ENCODE data around the gene IGSF9.

The IGSF9 gene

DNA sequence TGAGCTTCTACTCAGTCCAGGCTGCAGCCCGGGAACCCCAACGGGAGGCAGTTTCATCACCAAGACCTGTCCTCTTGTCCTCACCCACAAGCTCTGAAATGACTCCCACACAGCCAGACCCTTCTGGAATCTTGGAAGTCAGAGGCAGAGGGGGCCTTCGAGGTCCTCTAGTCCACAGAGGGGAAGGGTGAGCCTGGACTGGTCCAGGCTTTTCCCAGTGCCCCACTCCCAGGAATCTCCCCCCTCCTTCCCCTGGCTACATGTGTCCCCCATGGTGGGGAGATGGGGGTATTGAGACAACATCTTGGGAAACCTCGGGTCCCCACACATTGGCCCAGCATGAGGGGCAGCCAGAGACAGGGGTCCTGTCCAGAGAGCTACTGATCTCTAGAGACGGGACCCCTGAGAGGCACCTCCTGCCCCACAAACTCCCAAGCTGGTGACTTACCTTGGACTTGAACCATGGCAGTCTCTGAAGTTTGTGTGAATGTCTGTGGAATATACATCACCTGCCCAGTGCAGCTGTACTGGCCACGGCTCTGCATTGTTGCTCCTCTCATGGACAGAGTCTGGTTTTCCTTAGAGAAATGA is 28.0 kb upstream of the IGSF9 start:
- no peak for DNase-seq

DNA sequence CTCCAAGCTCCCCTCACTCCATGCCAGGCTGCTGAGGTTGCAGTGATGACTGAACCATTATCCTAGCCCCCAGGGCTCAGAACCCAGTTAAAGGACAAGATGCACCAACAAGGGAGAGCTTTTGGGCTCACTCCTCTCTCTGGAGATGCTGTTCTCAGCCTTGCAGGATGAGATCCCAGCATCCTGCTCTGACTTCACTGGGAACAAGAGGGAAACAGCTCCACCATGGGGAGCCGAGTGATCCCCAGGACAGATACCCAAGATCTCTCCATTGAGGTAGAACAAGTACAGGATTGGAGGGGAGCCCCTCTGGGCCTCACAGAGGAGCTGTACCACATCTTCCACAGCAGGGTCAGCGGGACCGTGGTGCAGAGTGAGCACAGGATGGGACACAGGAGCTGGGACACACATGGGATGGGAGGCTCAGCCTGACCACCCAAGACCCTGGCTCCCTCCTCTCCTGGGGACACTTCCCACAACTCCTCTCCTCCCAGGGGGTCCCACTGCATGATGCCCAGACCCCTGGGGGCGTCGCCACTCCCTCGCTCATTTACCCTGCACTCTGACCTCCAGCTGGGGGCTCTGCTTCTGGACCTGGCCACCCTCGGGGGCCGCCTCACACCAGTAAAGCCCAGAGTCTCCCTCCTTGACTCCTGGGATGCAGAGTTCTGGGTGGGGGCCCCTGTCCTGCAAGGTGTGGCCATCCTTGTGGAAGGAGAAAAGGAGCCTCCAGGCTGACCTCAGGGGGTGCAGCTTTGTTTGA is 27.2 kb upstream of the IGSF9 start:
- DNase-seq, result no peak

DNA sequence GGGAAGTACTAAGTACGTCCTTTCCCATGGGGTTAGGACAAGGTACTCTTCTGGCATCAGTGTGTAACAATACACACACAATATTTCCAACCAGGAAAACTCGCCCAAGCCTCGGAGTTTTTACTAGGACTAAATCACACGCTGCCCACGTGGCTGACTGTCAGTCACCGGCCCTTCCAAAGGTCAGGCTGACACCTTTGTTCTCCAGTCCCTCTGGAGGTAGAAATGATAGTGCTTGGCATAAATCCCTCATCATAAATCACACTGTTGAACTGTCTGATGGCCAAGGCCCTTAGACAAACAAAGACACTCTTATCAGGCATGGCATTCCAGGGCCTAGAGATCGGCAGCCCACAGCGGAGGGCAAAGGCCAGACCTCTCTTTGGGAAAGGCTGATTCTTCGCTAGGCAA is 25.5 kb upstream of the IGSF9 start:
- no peak for DNase-seq

DNA sequence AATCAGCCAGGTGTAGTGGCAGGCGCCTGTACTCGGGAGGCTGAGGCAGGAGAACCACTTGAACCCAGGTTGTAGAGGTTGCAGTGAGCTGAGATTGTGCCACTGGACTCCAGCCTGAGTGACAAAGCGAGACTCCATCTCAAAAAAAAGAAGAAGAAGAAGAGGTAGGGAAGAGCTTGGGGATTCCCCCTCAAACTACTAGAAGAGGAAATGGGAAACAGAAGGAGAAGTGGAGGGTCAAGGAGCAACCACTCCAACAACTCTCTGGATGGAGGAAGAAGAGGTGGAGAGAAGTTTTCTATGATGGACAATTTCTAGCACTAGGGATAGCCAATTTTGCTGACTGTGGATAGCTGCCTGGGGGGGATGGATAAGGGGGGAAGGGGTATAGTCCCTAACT is 23.5 kb upstream of the IGSF9 start:
- DNase-seq, result no peak

DNA sequence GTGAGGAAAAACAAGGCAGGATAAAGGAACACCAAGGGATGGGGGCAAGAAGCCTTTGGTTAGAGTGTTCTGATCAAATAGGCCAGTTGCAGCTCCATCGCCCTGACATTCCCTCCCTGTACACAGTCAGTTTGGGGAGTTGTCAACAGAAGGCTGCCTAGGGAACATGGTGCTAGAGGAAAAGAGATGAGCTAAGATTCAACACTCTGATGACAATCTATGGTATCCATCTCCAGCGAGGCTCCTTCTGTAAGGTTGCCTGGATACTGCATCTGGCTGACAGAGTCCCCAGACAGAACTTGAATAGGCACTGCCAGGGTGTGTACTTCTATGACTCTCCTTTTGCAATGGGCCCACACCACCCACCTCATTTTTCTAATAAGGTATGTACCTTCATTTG is 19.9 kb upstream of the IGSF9 start:
- no peak for DNase-seq

DNA sequence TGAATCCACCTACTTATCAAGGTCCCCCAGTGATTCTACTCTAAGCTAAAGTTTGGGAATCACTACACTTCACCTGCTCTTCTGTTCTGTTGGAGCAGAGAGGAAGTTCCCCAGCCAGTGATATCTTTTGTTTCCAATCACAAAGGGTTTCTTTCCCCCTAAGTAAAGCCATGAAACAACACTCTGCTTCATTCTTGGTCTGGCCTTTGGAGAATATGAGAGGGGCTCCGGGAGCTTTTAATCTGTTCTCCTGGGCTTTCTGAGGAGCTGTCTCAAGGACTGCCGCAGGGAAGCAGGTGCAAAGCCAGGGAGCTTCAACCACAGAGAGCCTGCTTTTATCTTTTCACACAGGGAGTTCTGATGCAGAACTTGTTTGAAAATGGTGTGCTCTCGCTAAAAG is 18.7 kb upstream of the IGSF9 start:
- DNase-seq, result no peak

DNA sequence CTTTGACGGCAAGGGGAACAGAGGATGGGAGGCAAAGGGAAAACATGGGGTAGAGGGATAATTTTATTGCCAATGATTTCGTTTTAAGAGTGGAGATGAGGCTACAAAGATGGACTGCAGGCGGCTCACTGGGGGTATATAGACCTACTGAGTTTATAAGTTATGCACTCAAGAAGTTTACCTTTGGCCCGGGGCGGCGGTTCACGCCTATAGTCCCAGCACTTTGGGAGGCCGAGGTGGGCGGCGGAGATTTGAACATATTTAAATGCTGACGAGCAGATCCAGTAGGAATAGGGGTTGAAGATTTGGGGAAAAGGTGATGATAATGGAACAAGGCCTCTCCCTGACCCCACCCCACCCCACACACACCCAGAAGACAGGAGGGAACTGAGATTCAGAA is 16.8 kb upstream of the IGSF9 start:
- DNase-seq, result no peak

DNA sequence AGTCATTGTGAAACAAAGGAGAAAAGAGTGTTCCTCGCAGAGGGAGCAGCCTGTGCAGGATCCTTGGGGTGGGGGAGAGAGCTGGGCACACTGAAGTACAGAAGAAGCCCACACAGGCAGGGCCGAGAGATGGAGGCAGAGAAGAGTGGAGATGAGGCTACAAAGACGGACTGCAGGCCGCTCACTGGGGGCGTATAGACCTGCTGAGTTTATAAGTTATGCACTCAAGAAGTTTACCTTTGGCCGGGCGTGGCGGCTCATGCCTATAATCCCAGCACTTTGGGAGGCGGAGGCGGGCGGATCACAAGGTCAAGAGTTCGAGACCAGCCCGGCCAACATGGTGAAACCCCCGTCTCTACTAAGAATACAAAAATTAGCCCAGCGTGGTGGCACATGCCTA is 16.2 kb upstream of the IGSF9 start:
- no peak for DNase-seq

DNA sequence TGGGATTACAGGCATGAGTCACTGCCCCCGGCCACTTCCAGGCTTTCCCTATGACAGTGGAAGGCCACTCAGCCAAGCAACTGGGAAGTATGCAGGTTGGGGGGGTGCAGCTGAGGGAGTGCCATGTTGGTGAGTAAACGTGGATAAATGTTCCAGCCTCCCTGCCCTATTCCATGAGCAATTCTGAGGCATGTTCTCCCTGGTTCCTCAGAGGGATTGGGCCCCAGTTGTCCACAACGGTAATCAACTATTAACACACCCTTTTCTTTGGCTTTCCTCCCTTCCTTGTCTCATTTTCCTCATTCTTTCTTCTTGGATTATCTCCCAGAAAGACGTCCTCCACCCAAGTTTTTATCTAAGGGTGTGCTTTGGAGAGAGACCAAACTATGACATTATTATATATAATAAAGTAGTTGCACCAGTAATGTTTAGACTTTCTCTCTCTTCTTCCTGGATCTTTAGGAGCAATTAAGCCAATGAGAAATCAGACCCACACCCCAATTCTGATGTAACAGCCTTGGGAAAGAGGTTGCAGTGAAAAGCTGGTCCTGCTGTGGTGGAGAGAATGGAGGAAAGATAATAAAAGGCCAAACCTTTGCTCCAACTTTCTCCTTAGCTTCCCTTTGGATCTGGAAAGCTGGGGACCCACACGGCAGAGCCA is 15.4 kb upstream of the IGSF9 start:
- no peak for DNase-seq

DNA sequence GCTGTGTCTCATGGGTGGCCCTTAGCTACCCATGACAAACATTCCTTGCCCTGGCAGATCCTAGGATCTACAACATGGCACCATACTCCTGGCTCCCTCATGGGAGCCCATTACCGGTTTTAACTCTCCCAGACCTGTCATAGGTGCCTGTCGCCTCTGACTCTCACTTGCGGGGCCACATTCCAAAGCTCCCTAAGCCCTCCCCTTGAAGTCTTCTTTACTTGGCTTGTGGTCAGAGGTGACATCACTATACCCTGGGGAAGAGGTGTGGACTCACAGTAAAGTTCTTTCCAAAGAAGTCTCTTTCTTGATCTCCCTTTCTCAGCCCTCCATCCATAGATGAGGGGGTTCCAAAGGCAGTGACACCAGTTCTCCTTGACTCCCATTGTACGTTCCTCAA is 14.0 kb upstream of the IGSF9 start:
- no peak for DNase-seq

DNA sequence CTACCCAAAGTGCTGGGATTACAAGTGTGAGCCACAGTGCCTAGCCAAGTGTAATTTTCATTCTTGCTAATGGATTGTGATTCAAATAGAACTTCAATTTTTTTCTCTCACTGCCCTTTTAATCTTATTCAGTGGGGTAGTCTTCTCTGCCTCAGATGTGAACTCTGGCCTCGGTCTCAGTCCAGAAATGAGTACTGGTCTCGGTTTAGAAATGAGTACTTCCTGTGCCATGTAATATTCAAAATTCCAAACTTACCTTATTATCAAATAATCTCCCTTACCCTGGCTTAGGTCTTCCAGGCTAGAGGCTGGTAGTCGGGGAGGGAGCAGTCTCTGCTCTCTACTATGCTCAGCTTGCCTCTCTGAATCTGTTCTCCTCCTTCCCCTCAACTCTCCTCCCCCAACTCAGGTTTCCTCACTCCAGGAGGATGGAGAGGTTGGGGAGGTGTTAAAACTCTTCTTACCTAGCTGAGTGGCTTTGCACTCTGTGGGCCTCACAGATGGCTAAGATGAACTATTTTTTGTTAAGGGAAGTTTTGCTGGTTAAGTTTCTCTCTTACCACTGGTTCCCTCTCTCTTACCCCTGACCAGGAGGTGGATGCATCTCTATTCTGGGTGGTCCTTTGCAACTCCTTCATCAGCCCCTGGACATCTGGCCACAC is 13.4 kb upstream of the IGSF9 start:
- no peak for DNase-seq

DNA sequence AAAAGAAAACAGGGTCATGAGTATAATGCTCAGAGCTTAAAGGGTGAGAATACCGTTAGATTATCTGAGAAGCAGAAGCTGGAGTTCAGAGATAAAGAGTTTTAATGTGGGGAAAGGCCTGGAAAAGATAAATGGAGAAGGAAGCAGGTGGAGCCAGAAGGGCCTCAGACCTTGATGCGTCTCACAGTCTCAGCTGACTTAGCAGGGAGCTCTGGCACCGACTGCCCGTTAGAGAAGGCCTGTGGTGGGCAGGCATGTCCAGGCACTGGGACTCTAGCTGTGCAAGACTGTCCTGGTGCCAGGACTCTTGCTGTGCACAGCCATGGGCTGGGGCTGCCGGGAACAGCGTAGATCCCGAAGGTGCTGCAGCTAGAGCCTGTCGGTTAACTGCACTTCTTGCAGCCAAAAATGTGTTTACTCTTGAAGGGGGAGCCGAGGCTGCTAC is 12.4 kb upstream of the IGSF9 start:
- DNase-seq, result no peak

DNA sequence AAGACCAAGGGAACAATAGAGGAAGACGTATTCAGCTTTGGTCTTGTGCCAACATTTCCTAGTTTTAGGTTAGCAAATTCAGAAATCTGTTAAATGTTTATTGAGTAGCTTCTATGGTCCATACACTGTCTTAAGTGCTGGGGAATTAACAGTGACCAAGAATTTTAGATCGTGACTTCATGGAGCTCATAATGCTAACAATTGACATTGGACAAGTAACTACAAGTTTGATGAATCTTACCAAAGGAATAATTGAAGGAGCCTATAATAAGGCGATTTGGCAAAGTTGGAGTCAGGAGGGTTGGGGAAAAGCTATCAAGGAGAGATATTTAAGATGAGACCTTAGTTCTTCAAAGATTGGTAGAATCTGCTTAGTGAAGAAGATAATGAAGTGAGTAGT is 10.0 kb upstream of the IGSF9 start:
- no peak for DNase-seq

DNA sequence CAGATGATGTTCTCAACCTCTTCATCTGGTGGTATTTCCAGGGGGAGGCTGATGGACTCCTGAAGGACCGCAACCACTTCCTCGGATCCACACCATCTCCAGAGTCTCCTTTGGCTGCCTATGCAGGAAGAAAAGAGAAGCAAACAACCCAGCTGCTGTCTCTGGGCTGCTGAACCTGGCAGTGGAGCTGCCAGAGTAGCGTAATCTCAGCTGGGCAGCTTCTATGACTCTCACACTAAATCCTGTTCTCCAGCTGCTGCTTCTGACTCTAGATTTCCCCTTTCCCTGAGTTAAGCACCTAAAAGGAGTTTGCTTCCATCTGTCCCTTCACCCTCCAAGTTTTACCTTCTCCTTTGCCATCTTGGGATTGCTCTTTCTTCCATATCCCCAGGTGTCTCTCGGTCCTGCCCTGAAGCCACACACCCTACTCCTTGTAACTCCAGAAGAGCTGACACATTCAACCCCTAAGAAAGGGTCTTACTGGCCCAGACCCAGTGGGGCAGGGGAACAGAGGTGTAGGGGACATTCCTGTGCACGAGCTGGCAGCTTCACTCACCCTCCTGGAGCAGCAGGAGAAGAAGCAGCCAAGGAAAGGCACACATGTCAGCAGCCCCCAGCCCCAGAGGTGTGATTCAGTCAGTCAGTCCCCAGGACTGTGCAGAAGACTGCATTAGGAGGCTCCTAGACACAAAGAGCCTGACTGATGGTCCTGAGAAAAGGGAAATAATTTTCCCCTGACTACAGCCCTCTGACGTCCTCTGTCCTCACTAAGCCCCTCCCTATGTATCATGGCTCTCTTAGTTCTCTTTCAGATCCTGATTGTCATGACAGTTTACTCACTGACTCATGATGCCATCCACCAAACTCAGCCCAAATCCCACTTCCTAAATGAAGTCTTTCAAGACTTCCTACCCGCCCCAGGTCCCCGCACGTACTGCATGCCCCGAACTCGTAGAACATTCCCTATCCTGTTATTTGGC is 8.4 kb upstream of the IGSF9 start, which contains the start of gene SLAMF9:
TSS of gene SLAMF9 (minus strand) at position 702 of the 980 bp plus-strand sequence. CDS start at position 602, 100 bp downstream.
- DNase-seq, result no peak

DNA sequence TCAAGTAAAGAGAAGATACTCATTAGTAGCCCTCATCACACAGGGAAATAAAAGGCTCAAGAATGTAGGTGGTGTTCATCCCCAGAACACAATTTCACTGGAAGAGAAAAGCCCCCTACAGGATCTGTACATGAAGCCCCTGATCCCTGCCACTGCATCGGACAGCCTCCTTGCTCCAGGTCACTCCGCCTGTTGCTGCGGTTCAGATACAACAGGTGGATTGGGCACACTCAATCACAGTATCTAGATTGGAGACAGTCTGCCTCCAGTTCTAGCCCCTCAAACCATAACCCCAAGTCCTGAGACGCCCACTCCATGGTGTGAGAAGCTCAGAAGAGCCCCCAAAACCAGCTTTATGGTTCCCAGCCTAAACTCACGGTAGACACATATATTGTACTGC is 7.5 kb upstream of the IGSF9 start:
- DNase-seq, result no peak

DNA sequence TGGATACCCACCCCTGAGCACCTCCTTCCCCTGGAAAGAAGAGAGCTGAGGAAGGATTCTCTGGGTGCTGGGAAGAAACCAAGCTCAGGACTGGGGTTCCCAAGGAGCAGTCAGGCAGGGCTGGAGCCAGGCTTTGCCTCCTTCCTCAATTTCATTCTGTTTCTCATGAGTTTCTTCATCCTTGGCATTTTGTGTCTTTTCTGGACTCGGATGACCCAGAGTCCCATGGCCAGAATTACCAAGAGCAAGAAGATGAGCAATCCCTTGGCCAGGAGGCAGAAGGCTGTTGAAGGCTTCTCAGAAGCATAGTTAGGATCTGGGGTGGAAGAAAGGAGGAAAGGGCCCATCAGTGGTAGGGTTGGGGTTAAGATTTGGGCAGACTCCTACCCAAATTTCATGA is 6.1 kb upstream of the IGSF9 start:
- no peak for DNase-seq

DNA sequence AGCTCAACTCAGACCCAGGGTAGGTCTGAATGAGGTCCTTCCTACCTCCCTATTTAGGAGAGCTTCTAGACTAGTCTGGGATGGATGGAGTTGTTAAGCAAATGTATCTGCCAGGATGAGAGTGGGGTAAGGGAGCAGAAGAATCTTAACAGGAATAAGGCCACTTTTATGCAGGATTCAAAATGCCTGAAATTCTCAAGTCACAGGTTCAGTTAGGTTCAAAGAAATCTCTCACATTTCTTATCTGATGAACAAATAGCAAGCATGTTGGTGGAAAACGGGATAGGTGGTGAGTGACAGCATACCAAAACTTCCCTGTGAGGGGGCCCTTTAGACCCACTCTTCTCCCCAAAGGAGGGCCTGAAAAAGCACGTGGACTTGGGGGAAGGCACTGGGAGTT is 5.6 kb upstream of the IGSF9 start:
- DNase-seq, result no peak

DNA sequence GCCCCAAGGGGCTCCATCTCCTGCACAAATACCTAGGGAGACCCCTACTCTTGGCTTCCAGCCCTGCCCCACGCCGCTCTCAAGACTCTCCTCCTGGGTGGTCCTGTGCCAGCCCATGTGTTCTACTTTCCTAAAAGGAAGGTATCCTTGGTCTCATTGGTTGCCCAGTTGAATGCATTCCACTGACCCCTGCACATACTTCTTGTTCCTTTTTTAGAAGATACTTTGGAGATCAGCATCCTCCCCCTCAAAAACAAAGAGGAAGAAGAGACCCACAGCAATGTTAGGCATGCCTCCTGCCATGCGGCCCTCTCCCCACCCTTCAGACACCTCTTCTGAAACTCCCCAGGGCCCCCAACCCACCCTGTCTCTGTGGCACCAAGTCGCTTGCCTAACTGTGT is 4.6 kb upstream of the IGSF9 start:
- DNase-seq, result no peak

DNA sequence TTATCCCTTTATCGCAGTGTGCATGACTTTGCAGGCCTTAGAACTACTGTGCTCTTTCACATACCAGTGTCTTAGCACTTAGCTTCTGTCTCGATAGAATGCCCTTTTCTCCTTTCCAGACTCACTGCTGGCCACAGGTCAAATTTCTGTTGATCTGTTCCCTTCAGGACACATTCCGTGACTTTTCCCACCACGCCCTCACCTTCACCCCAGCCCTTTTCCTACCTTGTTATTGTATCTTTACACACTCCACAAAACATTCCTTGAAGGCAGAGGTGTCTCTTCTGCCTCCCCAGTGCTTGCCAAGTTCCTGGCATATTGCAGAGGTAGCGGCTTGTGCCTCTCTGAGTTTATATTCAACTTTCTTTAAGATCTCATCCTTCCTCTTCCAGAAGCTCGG is 3.7 kb upstream of the IGSF9 start:
- no peak for DNase-seq

DNA sequence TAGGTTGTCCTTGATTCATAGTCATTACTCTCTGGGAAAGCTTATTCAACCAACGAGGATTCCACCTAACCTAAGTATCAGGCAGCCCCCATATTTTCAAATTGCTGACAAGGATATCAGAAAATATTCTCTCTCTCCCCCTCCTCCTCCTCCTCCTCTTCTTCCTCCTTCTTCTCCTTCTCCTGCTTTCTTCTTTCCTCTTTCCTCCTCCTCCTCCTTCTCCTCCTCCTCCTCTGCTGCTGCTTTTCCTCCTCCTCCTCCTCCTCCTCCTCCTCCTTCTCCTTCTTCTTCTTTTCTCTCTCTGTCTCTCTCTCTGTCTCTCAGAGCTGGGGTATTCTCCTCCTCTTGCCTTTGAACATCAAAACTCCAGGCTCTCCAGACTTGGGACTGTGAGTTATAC is 2.5 kb upstream of the IGSF9 start:
- DNase-seq, result no peak

DNA sequence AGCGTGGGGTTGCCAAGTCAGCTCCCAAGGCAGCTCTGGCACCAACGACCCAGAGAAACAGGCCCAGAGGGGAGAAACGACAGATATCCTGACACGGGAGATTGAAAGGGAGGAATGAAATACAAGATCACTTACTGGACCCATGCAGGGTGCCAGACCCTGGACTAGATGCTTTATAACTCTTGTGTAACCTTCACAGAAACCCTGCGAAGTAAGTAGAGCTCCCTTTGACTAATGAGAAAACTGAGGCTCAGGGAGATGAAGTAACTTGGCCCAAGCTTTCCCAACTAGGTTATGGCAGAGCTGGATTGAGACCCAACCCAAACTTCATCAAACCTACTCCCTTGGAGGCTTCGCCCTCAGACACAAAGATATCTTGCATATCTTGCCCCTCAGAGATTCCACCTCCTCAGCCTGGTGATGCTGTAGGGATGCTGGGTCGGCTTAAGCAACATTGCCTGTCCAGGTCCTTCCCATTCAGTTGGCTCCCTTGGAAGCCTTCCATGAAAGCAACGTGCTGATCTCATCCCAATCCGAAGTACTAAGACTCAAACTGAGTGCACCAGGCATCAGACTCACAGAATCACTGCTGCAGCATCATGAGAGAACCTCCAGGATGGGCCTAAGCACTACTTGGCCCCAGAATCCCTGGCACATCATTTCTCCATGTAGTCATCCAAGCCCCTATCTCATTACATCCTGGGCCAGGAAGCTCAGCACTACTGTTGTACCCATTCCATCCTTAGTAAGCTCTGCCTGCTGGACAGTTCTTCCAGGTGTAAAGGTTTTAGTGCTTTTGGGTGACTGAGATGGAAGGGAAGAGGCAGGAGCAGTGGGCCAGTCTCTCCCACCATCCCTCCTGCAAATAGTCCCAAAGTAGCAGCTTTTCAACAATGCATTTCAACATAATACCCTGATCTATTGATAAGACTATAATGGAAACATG is 1.1 kb upstream of the IGSF9 start:
- DNase-seq, result no peak
